Endothelial cell of umbilical vein (primary cell): Measurements from ENCODE around the gene PSD2. TPM values are rescaled to one million over a fixed set of nuclear protein-coding genes. Genes with fewer than 3 reads are reported as not detected.

Experiments used
- BruUV-seq: library from RNA; stranded (reverse); fragments of 400-500 nt; replicated peaks from 2 replicates; lab custom pipeline; 2021; lab: Mats Ljungman, UMichigan
- CTCF ChIA-PET: fragments of 300-600, 350-600 bp; sonication (Branson Sonifier 250); formaldehyde crosslinking; loops from one replicate; lab custom pipeline; 2021; ENCODE audit warnings: antibody characterized with exemption, inconsistent platforms; lab: Charles Lee
- POLR2A ChIA-PET: fragments of 300-600, 350-600 bp; sonication (Branson Sonifier 250); formaldehyde crosslinking; loops from one replicate; lab custom pipeline; 2021; ENCODE audit warnings: antibody characterized with exemption, inconsistent platforms; lab: Charles Lee
- DNase-seq: peaks from one replicate; pipeline ENCODE4 v3.0.0-alpha.2; 2011; ENCODE audit warnings: low read depth, low spot score
- FAIRE-seq: peaks from 2 replicates; lab custom pipeline; 2011; peaks lifted over from hg19 to GRCh38; lab: Jason Lieb, UNC
- H2AFZ ChIP-seq: 2 replicates; pipeline ENCODE4 v1.6.0; 2012; ENCODE audit warnings: low read depth, low read length, control low read depth, inconsistent platforms
- H3K27ac ChIP-seq: 2 replicates; pipeline ENCODE4 v1.5.1; 2011; ENCODE audit warnings: low read depth, mild to moderate bottlenecking, control low read depth, low read length, moderate library complexity; ENCODE audit not compliant: insufficient read depth
- H3K27me3 ChIP-seq, 2 experiments: 2 replicates each; pipeline versions ENCODE4 v1.6.0 to v1.6.1; 2011; ENCODE audit warnings: low read length in 2 of 2, mixed read lengths in 1 of 2; ENCODE audit not compliant: control insufficient read depth in 2 of 2, insufficient read depth in 2 of 2
- H3K36me3 ChIP-seq, 2 experiments: 2 replicates in 1 of 2; 3 replicates in 1 of 2; pipeline ENCODE4 v1.5.1; 2011; ENCODE audit warnings: low read length in 2 of 2, mild to moderate bottlenecking in 1 of 2, moderate library complexity in 1 of 2; ENCODE audit not compliant: control insufficient read depth in 2 of 2, insufficient read depth in 2 of 2; ENCODE audit errors: extremely low read depth in 1 of 2
- H3K4me1 ChIP-seq: 3 replicates; pipeline ENCODE4 v1.5.1; 2011; ENCODE audit warnings: mild to moderate bottlenecking, low read length; ENCODE audit not compliant: control insufficient read depth, insufficient read depth; ENCODE audit errors: extremely low read depth
- H3K4me2 ChIP-seq: 2 replicates; pipeline ENCODE4 v1.6.1; 2011; ENCODE audit warnings: low read length, control low read depth, mixed read lengths; ENCODE audit not compliant: insufficient read depth
- H3K4me3 ChIP-seq, 3 experiments: fragments of 200-600 bp in 1 of 3; sonication (generic), shearing (Covaris generic) in 1 of 3; replicated peaks in 1 of 3; 2 replicates each; pipeline ENCODE4 v1.5.1; 2011 to 2016; ENCODE audit warnings: control low read depth in 3 of 3, low read length in 3 of 3, mild to moderate bottlenecking in 2 of 3, inconsistent platforms in 1 of 3, low read depth in 1 of 3, moderate library complexity in 1 of 3; ENCODE audit not compliant: insufficient read depth in 1 of 3
- H3K79me2 ChIP-seq: 2 replicates; pipeline ENCODE4 v1.6.0; 2012; ENCODE audit warnings: low read length, inconsistent platforms; ENCODE audit not compliant: control insufficient read depth, insufficient read depth
- H3K9ac ChIP-seq: replicated peaks from 2 replicates; pipeline ENCODE3; 2011; ENCODE audit warnings: low read length, control low read depth; ENCODE audit not compliant: insufficient read depth; ENCODE audit errors: extremely low read depth
- H3K9me1 ChIP-seq: replicated peaks from 3 replicates; pipeline ENCODE4 v1.6.0; 2011; ENCODE audit warnings: mild to moderate bottlenecking, low read length; ENCODE audit not compliant: control insufficient read depth, insufficient read depth; ENCODE audit errors: extremely low read depth
- H3K9me3 ChIP-seq: replicated peaks from 2 replicates; pipeline ENCODE4 v1.5.1; 2012; ENCODE audit warnings: low read length, inconsistent platforms; ENCODE audit not compliant: control insufficient read depth, insufficient read depth
- H4K20me1 ChIP-seq: replicated peaks from 2 replicates; pipeline ENCODE3; 2011; ENCODE audit warnings: mild to moderate bottlenecking, low read length; ENCODE audit not compliant: control insufficient read depth, insufficient read depth; ENCODE audit errors: extremely low read depth
- CTCF ChIP-seq, 2 donors: IDR thresholded peaks; 1 replicate in 1 of 2; 2 replicates in 1 of 2; pipeline ENCODE4 v1.5.1; 2011; ENCODE audit warnings: low read length in 2 of 2, mild to moderate bottlenecking in 2 of 2, moderate library complexity in 2 of 2, control low read depth in 1 of 2, inconsistent platforms in 1 of 2, low read depth in 1 of 2; ENCODE audit not compliant: insufficient read depth in 1 of 2; ENCODE audit errors: extremely low read depth in 1 of 2
- EZH2 ChIP-seq: IDR thresholded peaks from 2 replicates; pipeline ENCODE4 v1.6.1; 2012; ENCODE audit warnings: borderline replicate concordance, low read depth, mild to moderate bottlenecking, moderate library complexity, low read length, inconsistent platforms; ENCODE audit not compliant: severe bottlenecking
- FOS ChIP-seq: IDR thresholded peaks from 2 replicates; pipeline ENCODE4 v1.6.1; 2011; ENCODE audit warnings: mild to moderate bottlenecking, low read length, moderate library complexity, borderline replicate concordance; ENCODE audit not compliant: insufficient read depth
- GATA2 ChIP-seq: IDR thresholded peaks from 2 replicates; pipeline ENCODE4 v1.7.0; 2011; ENCODE audit warnings: low read depth, mild to moderate bottlenecking, moderate library complexity, mixed read lengths, low read length; ENCODE audit not compliant: insufficient read length, insufficient read depth
- JUN ChIP-seq: IDR thresholded peaks from 2 replicates; pipeline ENCODE4 v1.6.1; 2011; ENCODE audit warnings: borderline replicate concordance, low read depth; ENCODE audit not compliant: insufficient read length, insufficient read depth
- MAX ChIP-seq: IDR thresholded peaks from 2 replicates; pipeline ENCODE4 v1.6.1; 2011; ENCODE audit not compliant: insufficient read depth, insufficient read length
- MYC ChIP-seq: IDR thresholded peaks from one replicate; pipeline ENCODE4 v1.6.1; 2011; ENCODE audit warnings: mild to moderate bottlenecking, low read depth, low read length
- POLR2A ChIP-seq: IDR thresholded peaks from 2 replicates; pipeline ENCODE4 v1.6.1; 2012; ENCODE audit warnings: low read depth, mild to moderate bottlenecking, control low read depth, low read length
- POLR2AphosphoS5 ChIP-seq: IDR thresholded peaks from 2 replicates; pipeline ENCODE4 v1.6.1; 2012; ENCODE audit warnings: low read depth, mild to moderate bottlenecking, control low read depth, low read length, moderate library complexity; ENCODE audit not compliant: insufficient read depth
- dilution Hi-C: fragments of 300-500 bp; cut with MboI; formaldehyde crosslinking; loops from one replicate; pipeline ENCODE4 v1.15.0; 2019; ENCODE audit warnings: low sequenced_read_pairs; ENCODE audit not compliant: extremely low pct_ligation_motif_present
- intact Hi-C: fragments of 100-400 bp; cut with micrococcal nuclease; formaldehyde crosslinking; loops from one replicate; pipeline ENCODE4 v1.10.0; 2022
- polyA plus RNA-seq, 4 experiments: library from polyadenylated mRNA; depleted of rRNA in 3 of 4; stranded (reverse) in 3 of 4; unstranded in 1 of 4; fragments of >200 nt; gene quantifications; 2 replicates each; pipeline versions ENCODE4 v1.2.1 to v1.2.3, GENCODE V29; 2011 to 2012; ENCODE audit warnings: missing spikeins in 1 of 4
- total RNA-seq: library from RNA; stranded (reverse); gene quantifications from 2 replicates; pipeline ENCODE4 v1.2.3, GENCODE V29; 2021

The PSD2 gene
- total and polyA plus RNA-seq, 2 donors (not counting 3 experiments of a cell fraction or from before 2014, with no cell fraction given): not detected

- Histone ChIP-seq H3K27me3 (peaks cover 4% of the 10 kb centered on the region in 2 experiments), H3K4me1 (no peaks in the 10 kb centered on the region), H3K4me2 (no peak overlapping the region), H2AFZ (no peak overlapping the region), H3K9me1 (no peaks in the 10 kb centered on the region), H3K27ac (no peak overlapping the region), H3K36me3 (no peaks in the 10 kb centered on the region), H3K9me3 (no peaks in the 10 kb centered on the region), H4K20me1 (no peaks in the 10 kb centered on the region), H3K4me3 (no peak overlapping the region), H3K9ac (no peak overlapping the region), H3K79me2 (no peaks in the 10 kb centered on the region)
- no TSS peak for BruUV-seq
- FAIRE-seq (no peak), DNase-seq (no peak)
- dilution Hi-C loops: no loop called here
- TF ChIP-seq EZH2 (no peak), POLR2A (no peak), GATA2 (no peak), POLR2AphosphoS5 (no peak), MAX (no peak), JUN (no peak), MYC (no peak), CTCF (IDR thresholded peaks at IDR 0.05; ENCODE audit: extremely low read depth in 1 of 2, insufficient read depth in 1 of 2, low read depth in 1 of 2, low read length in 2 of 2) (no peak), FOS (no peak)
- intact Hi-C loops: no loop called here
- ChIA-PET POLR2A (no interaction called here), CTCF (interaction anchor here (1.4 to 5.0 kb wide), 3 partner anchors 61 to 296 kb away, joined by 3 to 37 read pairs (median 13); no protein-coding TSS in a partner anchor)
Observed at GRCh38 chr5:139849501-139849900, 53.9 kb downstream of the PSD2 start.
